ENCODE measurements around the gene COPZ2. TPM values are rescaled to one million over a fixed set of nuclear protein-coding genes. Genes with fewer than 3 reads are reported as not detected.
A peak's percentile ranks its signal among the peaks of the same experiment; 100 is the strongest.
"Not testable (repeated sequence)": the region's sequence is repeated elsewhere in the genome, so short reads cannot be mapped to it uniquely, and the experiment has no call there.

COPZ2 gene
- total RNA-seq, 1 donor from 2014 or later: 57.6 TPM

- no peak for DNase-seq (ENCODE audit: low read depth)
Observed at GRCh38 chr17:48031966-48032365, 5.6 kb downstream of the COPZ2 start.

DNA sequence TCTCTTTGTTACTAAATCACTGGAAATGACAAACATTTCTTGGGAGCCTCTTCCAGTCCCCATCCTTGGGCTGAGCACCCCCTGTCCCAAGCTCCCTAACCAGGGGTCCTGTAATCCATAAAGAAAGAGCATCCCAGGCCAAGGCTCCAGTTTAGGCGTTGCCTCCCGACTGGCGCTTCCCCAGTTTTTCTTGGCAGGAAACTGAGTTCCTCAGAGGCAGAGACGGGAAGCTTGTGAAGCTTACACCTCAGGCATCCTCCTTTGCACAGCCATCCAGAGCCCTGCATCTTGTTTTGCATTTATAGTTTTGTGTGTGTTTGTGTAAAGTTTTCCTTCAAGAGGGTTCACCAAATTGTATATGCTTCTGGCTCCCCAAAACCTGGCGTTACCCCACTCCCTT, 7.1 kb downstream of the COPZ2 start:
- DNase-seq (ENCODE audit: low read depth): no peak

- DNase-seq (ENCODE audit: low read depth): no peak
Observed at GRCh38 chr17:48028736-48029135, 8.9 kb downstream of the COPZ2 start.

- no peak for DNase-seq (ENCODE audit: low read depth)
Observed at GRCh38 chr17:48027322-48027981, 10.1 kb downstream of the COPZ2 start.

DNA sequence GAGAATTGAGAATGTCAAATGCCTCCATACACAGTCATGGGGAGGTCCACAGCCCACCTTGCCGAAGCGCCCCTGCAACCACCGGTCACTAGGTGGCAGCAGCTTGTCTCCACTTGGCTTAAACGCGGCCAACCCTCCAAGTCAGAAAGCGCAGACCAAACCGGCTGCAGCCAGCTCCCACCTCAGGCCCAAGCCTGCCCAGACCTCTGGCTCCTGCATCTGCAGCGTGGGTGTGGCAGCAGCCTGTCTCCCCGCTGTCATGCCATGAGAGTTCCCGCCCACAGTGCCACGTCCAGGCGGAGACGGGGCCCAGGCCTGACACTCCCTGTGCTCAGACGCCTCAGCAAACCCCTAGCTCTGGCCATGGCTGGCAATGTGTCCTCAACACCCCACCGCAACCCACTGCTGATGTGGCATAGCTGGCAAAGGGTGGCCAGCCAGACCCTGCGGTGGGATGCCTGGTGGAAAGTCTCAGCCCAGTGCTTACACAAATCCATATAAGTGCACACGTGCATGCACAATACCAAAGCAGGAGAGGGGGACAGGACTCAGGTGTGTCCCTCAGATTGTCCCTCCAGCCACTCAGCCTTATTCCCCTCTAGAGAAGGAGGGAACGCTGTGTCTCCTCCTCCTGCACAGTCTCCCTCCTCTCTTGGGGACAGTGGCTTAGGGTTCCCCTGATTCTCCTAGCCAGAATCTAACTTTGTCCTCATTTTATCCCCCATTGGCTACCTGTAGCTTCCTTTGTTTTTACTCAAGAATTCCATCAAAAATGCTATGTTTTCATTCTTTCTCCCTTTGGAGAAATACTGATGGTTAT, 10.9 kb downstream of the COPZ2 start:
- DNase-seq (ENCODE audit: low read depth): peak; percentile 96

DNA sequence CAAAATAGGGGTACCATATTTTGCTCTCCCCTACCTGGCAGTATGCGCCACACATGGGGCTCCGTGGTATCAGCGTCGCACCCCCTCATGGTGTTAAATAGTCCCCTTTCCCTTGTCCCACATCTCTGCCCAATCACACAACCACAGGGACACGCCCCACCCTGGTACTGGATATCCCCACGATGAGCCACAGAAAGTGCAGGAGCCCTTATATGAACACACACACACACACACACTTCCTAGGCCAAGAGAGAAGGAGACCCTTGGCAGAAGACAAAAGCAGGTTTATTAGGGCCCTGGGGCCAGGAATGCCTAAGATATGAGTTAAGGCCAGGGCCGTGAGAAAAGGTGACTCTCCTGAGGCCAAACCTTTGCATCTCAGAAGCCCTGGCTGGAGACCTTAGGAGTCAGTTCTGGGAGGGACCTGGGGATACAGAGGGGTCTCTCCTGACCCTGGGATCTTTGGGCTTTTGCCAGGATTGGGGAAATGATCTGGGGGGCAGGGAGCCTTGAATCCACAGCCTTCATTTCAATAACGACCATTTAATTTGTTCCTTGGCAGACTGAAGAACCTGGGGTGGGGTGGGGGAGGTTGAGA, 11.6 kb downstream of the COPZ2 start:
- DNase-seq (ENCODE audit: low read depth): peak; percentile 59

DNA sequence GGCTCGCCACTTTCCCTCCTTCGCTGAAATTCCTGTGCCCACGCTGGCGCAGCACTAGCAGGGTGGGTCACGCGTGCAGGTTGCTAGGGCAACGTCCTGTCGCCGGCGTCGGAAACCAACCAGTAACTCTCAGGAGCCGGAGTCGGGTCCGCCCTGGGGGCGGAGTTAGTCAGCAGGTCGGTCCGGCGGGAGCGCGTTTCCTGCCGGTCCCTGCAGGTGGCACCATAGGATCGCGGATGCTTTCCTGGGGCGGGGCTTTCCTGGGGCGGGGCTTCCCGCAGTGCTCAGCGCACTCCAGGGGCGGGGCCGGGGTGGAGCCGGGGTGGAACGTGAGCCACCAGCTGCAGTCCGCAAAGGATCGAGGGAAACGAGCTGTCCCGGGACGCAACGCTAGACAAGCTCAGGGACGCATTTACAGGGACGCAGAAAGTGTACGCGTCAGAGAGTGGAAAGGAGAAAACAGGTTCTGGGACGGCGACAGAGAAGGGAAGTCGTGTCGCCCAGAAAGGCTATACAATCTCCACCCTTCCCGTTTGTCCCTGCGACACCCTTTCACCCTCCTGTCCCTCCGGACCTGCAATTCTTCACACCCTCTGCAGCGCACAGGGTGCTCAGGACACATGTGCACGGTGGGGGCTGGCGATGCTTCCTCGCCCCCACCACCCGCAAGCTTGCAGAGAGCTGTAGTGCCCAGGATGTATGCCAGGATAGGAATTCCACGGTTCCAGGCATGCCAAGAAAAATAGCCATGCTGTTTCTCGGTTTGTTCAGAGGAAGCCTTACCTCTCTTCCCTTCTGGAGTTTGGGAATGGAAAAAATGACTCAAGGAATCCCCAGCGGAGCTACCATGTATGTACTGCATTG, 12.3 kb downstream of the COPZ2 start:
- peak; percentile 98 for DNase-seq (ENCODE audit: low read depth)

DNA sequence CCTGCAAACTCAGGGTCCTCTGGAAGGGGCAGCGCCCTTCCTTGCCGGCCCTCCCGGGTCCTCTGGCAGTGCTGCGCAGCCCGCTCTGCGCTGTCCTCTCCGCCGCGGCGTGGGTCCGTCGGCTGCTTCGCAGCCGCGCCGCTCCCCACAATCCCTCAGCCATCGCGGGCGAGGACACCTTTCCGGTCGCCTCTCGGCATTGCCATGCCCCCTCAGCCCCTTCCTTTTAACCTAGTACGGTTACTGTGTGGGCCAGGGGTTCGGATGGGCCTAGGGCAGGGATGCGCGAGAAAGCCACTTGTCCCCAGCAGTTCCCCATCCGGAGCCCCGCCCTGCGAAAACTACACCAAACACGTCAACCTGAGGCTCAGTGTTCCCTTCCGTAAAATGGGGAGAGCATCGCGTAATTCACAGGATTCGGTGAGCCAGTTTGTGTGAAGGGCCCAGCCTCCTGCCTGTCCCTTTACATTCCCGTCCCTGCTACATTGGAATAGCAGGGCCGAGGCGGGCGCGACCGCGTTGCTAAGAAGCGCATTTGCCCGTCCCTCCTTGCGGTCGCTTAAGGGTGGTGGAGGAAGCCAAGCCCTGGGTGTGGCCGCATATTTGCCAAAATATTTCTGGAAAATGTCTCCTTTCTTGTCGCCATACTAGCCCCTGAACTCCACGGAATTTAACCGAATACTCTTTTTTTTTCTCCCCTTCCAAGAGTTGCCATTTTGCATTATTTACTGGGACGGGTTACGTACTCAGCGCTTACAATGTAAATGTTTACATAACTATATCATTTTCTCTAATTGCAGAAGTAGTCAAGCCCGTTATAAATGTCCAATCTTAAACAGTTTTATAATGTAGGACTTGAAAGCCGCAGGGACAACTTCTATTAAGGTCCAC, 13.2 kb downstream of the COPZ2 start:
- DNase-seq (ENCODE audit: low read depth): peak; percentile 93

DNA sequence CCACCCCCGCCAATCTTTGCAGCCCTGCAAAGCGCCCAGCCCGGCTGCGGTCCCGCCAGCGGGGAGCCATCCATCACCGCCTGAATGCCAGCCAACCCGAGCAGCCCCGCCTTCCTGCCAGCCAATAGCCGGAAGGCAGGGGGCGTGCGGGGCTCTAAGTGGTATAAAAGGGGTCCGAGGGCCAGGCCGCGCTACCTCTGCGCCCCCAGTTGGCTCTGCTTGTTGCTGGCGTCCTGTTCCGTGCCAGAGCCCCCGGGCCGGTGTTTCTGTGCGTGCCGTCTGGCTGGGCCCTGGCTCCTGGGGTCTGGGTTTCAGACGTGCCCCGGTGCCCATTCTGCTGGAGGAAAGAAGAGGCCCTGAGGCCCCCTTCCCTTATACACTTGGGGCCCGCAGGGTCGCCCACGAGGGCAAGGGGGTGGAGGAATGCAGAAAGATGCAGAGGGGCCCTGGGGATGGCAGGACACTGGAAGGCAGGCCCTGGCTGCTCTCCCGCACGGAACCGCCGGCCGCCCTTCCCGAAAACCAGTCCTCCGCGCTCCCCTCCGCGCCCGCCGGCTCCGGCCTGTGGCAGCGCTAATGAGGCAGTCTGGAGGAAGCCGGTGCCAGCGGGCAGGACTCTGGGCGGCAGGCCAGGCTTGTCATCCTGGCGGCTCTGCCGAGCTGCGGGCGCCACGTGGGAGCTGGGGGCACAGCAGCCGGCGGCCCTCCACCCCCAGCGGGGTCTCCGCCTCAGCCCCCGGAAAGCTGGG, 14.0 kb downstream of the COPZ2 start:
- DNase-seq (ENCODE audit: low read depth): peak; percentile 94

GRCh38 chr17:48022901-48023300, 14.7 kb downstream of the COPZ2 start:
- peak; percentile 19 for DNase-seq (ENCODE audit: low read depth)

DNA sequence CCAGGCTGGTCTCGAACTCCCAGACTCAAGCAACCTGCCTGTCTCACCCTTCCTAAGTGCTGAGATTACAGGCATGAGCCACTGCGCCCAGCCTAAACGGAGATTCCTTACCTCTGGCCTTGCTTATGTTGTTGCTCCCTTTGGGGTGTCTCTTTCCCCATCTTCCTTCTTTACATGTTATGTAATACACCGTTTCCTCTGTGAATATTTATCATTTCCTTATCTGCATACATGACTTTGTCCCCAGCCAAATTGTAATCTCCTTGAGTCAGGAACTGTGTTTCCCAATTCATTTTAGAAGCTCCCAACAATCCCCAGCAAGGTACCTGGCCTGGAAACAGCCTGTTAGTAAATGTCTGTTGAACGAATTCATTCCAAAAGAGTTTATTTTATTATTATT, 15.7 kb downstream of the COPZ2 start:
- no peak for DNase-seq (ENCODE audit: low read depth)

DNA sequence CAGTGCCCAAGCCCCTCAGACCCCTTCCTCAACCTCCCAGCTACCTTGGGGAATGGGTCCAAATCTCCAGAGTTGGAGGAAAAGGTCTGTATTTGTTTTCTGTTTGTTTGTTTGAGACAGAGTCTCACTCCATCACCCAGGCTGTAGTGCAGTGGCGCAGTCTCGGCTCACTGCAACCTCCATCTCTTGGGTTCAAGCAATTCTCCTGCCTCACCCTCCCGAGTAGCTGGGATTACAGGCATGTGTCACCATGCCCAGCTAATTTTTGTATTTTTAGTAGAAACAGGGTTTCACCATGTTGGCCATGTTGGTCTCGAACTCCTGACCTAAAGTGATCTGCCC, 19.8 kb downstream of the COPZ2 start:
- not testable (repeated sequence) for DNase-seq (ENCODE audit: low read depth)

- DNase-seq (ENCODE audit: low read depth): no peak
Observed at GRCh38 chr17:48016112-48016511, 21.5 kb downstream of the COPZ2 start.

DNA sequence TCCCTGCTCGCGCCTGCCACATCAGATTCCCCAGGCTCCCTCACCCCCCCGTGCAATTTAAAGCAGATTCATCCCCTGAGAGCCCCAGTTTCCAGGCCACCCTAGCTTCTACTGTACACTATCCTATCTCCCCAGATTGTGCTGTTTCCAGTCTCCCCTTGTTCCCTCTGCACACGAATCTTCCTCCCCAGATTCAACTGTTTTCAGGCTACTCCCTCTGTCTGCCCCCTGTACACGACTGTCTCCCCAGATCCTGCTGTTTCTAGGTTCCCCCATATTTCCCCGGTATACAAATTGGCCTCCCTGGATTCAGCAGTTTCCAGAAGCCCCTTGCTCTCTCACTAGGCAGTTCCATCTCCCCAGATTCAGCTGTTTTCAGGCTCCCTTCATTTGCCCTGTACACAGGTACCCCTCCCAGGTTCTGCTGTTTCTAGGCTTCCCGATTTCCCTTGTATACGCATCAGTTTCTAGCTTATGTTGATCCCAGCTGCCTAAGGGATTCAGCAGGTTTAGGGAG, 22.9 kb downstream of the COPZ2 start:
- DNase-seq (ENCODE audit: low read depth): no peak

GRCh38 chr17:48013876-48014594, 23.6 kb downstream of the COPZ2 start:
- no peak for DNase-seq (ENCODE audit: low read depth)

DNA sequence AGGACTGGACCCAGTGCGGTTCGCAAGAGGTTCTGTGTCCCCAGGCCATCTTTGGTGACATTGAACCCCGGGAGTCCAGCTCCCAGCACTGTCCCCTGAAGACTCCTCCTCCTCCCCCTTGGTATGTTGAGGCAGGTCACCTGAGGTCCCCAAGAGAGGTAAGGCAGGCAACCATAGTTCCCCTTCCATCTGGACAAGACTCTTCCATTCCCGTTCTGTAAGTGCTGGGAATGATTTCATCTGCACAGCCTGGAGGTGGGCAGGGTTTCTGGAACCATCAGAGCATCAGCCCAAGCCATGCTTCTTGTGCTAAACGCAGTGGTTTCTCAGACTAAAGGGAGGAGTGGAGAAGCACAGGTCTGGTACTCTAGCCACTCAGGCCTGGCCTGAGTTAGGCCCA, 24.9 kb downstream of the COPZ2 start:
- DNase-seq (ENCODE audit: low read depth): no peak

GRCh38 chr17:48012151-48012520, 25.5 kb downstream of the COPZ2 start:
- no peak for DNase-seq (ENCODE audit: low read depth)

- DNase-seq (ENCODE audit: low read depth): peak; percentile 44
Observed at GRCh38 chr17:48011405-48012150, 26.0 kb downstream of the COPZ2 start.
